ENCODE results near the gene DNAI1.

DNA sequence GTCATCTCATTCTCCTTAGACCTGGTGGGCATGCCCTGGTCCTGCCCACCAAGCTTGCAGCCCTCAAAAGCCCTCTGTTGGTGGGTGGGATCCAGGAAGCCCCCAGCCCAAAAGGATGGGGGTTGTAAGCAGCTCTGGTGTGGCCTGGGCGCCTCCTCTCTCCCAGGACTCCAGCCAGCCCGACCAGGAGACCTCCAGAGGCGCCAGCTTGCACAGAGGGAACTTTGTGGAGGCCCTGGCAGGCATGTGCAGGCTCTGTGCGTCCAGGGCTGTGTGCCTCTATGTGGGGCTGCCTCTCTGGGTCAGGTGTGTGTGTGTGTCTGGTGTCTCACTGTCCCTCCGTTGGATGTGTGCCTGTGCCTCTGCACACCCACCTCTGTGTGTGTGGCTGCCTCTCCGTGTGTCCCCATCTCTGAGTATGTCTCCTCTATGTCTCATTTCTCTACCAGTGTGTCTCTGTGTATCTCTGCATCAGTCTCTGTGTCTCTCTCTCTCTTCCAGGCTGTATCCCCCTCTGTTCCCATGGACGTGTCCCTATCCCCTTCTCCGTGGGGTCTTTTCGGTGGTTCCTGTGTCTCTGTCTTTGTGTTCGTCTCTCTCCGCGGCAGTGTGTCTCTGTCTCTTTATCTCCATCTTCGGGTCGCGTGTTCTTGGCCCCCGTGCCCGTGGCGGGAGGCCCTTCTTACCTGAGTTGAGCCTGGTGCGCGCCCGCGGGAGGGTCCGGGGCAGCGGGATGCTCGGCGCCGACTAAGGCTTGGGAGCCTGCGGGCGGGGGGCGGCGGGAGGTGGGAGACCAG is 63.7 kb downstream of the DNAI1 start:
- TF ChIP-seq POLR2A (IDR thresholded peaks at IDR 0.05), result no peak
- TF ChIP-seq, protein P1, sequence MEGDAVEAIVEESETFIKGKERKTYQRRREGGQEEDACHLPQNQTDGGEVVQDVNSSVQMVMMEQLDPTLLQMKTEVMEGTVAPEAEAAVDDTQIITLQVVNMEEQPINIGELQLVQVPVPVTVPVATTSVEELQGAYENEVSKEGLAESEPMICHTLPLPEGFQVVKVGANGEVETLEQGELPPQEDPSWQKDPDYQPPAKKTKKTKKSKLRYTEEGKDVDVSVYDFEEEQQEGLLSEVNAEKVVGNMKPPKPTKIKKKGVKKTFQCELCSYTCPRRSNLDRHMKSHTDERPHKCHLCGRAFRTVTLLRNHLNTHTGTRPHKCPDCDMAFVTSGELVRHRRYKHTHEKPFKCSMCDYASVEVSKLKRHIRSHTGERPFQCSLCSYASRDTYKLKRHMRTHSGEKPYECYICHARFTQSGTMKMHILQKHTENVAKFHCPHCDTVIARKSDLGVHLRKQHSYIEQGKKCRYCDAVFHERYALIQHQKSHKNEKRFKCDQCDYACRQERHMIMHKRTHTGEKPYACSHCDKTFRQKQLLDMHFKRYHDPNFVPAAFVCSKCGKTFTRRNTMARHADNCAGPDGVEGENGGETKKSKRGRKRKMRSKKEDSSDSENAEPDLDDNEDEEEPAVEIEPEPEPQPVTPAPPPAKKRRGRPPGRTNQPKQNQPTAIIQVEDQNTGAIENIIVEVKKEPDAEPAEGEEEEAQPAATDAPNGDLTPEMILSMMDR (IDR thresholded peaks at IDR 0.05), result no peak

Data from esophagus squamous epithelium (tissue), 4 donors.